ENCODE data around the gene TRIM65.

The TRIM65 gene

GRCh38 chr17:75899767-75900468 lies 3.2 kb upstream of the TRIM65 start:
- Histone ChIP-seq H3K4me3 (ENCODE audit: insufficient read depth, low read length, poor library complexity, severe bottlenecking) (no peak overlapping the region), H3K9me2 (replicated peaks; ENCODE audit: insufficient read depth, low read length) (no peaks in the 10 kb centered on the region), H2AFZ (ENCODE audit: low read depth, low read length, severe bottlenecking) (no peak overlapping the region), H3K9ac (ENCODE audit: low read length) (no peak overlapping the region), H3K27ac (ENCODE audit: low read depth, low read length) (no peak overlapping the region), H3F3A (ENCODE audit: insufficient read depth) (peaks cover 10% of the 10 kb centered on the region), H3K4me2 (ENCODE audit: low read depth, low read length, poor library complexity, severe bottlenecking) (no peak overlapping the region), H3K9me3 (ENCODE audit: insufficient read depth, low read length) (no peaks in the 10 kb centered on the region), H4K20me1 (ENCODE audit: low read depth, low read length) (no peaks in the 10 kb centered on the region), H3K27me3 (ENCODE audit: low read length) (no peaks in the 10 kb centered on the region), H3K79me2 (ENCODE audit: insufficient read depth, low read length) (peaks cover 22% of the 10 kb centered on the region), H3K36me3 (ENCODE audit: low read length) (no peaks in the 10 kb centered on the region)
- TF ChIP-seq EZH2phosphoT487 (conservative IDR thresholded peaks at IDR 0.05; ENCODE audit: low read length) = no peak
- TF ChIP-seq CTCF (IDR thresholded peaks at IDR 0.05; ENCODE audit: insufficient read depth, low read length, poor library complexity, severe bottlenecking) = no peak

GRCh38 chr17:75899353-75899752 lies 2.6 kb upstream of the TRIM65 start:
- H2AFZ ChIP-seq (ENCODE audit: low read depth, low read length, severe bottlenecking) = no peak overlapping the region
- H3K9me2 ChIP-seq (replicated peaks; ENCODE audit: insufficient read depth, low read length) = no peaks in the 10 kb centered on the region
- no peaks in the 10 kb centered on the region for H3K27me3 ChIP-seq (ENCODE audit: low read length)
- H3K9me3 ChIP-seq (ENCODE audit: insufficient read depth, low read length) = no peaks in the 10 kb centered on the region
- no peak overlapping the region for H3K4me3 ChIP-seq (ENCODE audit: insufficient read depth, low read length, poor library complexity, severe bottlenecking)
- H3K9ac ChIP-seq (ENCODE audit: low read length) = no peak overlapping the region
- no peak overlapping the region for H3K4me2 ChIP-seq (ENCODE audit: low read depth, low read length, poor library complexity, severe bottlenecking)
- TF ChIP-seq CTCF (IDR thresholded peaks at IDR 0.05; ENCODE audit: insufficient read depth, low read length, poor library complexity, severe bottlenecking) (no peak), EZH2phosphoT487 (conservative IDR thresholded peaks at IDR 0.05; ENCODE audit: low read length) (no peak)
- H3F3A ChIP-seq (ENCODE audit: insufficient read depth) = peaks cover 10% of the 10 kb centered on the region
- peaks cover 27% of the 10 kb centered on the region for H3K79me2 ChIP-seq (ENCODE audit: insufficient read depth, low read length)
- H3K36me3 ChIP-seq (ENCODE audit: low read length) = no peaks in the 10 kb centered on the region
- no peaks in the 10 kb centered on the region for H4K20me1 ChIP-seq (ENCODE audit: low read depth, low read length)
- no peak overlapping the region for H3K27ac ChIP-seq (ENCODE audit: low read depth, low read length)

GRCh38 chr17:75898791-75899190 lies 2.0 kb upstream of the TRIM65 start:
- H3K27ac ChIP-seq (ENCODE audit: low read depth, low read length) = no peak overlapping the region

More at GRCh38 chr17:75898791-75899190, 2.0 kb upstream of the TRIM65 start:
- Histone ChIP-seq H3K9me2 (replicated peaks; ENCODE audit: insufficient read depth, low read length) (no peaks in the 10 kb centered on the region), H2AFZ (ENCODE audit: low read depth, low read length, severe bottlenecking) (no peak overlapping the region), H3K9ac (ENCODE audit: low read length) (no peak overlapping the region), H3F3A (ENCODE audit: insufficient read depth) (peaks cover 10% of the 10 kb centered on the region), H3K4me3 (ENCODE audit: insufficient read depth, low read length, poor library complexity, severe bottlenecking) (no peak overlapping the region), H3K4me2 (ENCODE audit: low read depth, low read length, poor library complexity, severe bottlenecking) (no peak overlapping the region), H3K9me3 (ENCODE audit: insufficient read depth, low read length) (no peaks in the 10 kb centered on the region), H4K20me1 (ENCODE audit: low read depth, low read length) (no peaks in the 10 kb centered on the region), H3K27me3 (ENCODE audit: low read length) (no peaks in the 10 kb centered on the region), H3K36me3 (ENCODE audit: low read length) (no peaks in the 10 kb centered on the region), H3K79me2 (ENCODE audit: insufficient read depth, low read length) (peaks cover 21% of the 10 kb centered on the region)
- TF ChIP-seq CTCF (IDR thresholded peaks at IDR 0.05; ENCODE audit: insufficient read depth, low read length, poor library complexity, severe bottlenecking) (no peak), EZH2phosphoT487 (conservative IDR thresholded peaks at IDR 0.05; ENCODE audit: low read length) (no peak)
